ENCODE results near the gene MSMP. TPM values are rescaled to one million over a fixed set of nuclear protein-coding genes. Genes with fewer than 3 reads are reported as not detected.

Gene MSMP
- total RNA-seq, 1 experiment from 2014 or later, result 4.2 TPM

DNA sequence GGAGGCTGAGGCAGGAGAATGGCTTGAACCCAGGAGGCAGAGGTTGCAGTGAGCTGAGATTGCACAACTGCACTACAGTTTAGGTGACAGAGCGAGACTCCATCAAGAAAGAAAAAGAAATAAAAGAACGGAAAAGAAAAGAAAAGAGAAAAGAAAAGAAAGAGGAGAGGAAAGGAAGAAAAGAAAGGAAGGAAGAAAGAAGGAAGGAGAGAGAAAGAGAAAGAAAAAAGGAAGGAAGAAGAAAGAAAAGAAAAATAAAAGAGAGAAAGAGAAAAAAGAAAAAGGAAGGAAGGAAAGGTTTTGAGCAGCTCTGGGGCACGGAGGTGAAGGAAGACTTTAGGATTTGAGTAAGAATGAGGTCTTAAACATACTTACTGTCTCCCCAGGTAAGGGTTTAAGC, 40.5 kb downstream of the MSMP start:
- Histone ChIP-seq H3K9me2 (replicated peaks; ENCODE audit: insufficient read depth, low read length) (no peaks in the 10 kb centered on the region), H3K4me3 (ENCODE audit: low read length) (no peak overlapping the region), H2AFZ (ENCODE audit: low read length) (no peak overlapping the region), H3K27ac (ENCODE audit: low read length) (no peak overlapping the region), H3K4me1 (ENCODE audit: low read length) (no peaks in the 10 kb centered on the region), H3K4me2 (ENCODE audit: low read depth, low read length, poor library complexity, severe bottlenecking) (no peak overlapping the region), H3K36me3 (ENCODE audit: insufficient read depth, low read length) (peaks cover 35% of the 10 kb centered on the region), H3K9ac (ENCODE audit: low read length) (no peak overlapping the region), H3K27me3 (ENCODE audit: low read length) (no peaks in the 10 kb centered on the region), H4K20me1 (ENCODE audit: insufficient read depth, low read depth, low read length) (no peaks in the 10 kb centered on the region), H3K79me2 (ENCODE audit: low read length) (no peaks in the 10 kb centered on the region), H3K9me3 (ENCODE audit: low read length) (no peaks in the 10 kb centered on the region)
- no peak for DNase-seq

DNA sequence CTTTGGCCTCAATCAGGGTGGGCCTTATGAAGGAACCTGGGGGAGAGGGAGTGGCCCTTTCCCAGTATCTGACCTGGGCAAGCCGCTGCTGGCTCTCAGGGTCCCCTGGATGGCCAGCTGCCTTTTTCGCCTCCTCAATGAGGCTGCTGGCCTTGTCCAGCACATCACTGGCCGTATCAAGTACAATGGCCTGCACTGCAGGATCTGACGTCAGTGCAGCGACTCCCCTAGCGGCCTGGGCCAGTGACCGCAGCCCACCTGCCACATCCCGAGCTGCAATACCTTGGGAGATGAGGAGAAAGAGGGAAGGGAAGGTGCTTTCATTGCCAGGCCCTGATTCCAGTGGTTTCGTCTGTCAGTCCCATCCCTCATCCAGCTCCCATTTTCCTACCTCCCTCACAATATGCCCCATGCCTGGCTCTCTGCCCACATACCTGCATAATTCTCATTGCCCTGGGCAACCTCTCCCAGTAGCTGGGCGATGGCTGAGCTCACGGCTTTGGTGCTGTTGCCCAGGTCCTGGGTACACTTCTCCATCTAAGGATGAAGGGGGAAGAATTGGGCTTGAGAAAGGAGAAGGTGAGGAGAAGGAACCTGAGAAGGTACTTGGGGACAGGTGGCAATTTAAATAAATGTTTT, 41.2 kb downstream of the MSMP start:
- no peaks in the 10 kb centered on the region for H3K27me3 ChIP-seq (ENCODE audit: low read length)
- H3K27ac ChIP-seq (ENCODE audit: low read length), result no peak overlapping the region
- H4K20me1 ChIP-seq (ENCODE audit: insufficient read depth, low read depth, low read length), result no peaks in the 10 kb centered on the region
- no peak overlapping the region for H3K4me2 ChIP-seq (ENCODE audit: low read depth, low read length, poor library complexity, severe bottlenecking)
- H3K4me3 ChIP-seq (ENCODE audit: low read length), result no peak overlapping the region
- H2AFZ ChIP-seq (ENCODE audit: low read length), result no peak overlapping the region
- H3K36me3 ChIP-seq (ENCODE audit: insufficient read depth, low read length), result peaks cover 40% of the 10 kb centered on the region
- H3K9ac ChIP-seq (ENCODE audit: low read length), result no peak overlapping the region
- no peaks in the 10 kb centered on the region for H3K9me3 ChIP-seq (ENCODE audit: low read length)
- no peak for DNase-seq
- no peaks in the 10 kb centered on the region for H3K9me2 ChIP-seq (replicated peaks; ENCODE audit: insufficient read depth, low read length)
- H3K79me2 ChIP-seq (ENCODE audit: low read length), result no peaks in the 10 kb centered on the region
- no peaks in the 10 kb centered on the region for H3K4me1 ChIP-seq (ENCODE audit: low read length)

DNA sequence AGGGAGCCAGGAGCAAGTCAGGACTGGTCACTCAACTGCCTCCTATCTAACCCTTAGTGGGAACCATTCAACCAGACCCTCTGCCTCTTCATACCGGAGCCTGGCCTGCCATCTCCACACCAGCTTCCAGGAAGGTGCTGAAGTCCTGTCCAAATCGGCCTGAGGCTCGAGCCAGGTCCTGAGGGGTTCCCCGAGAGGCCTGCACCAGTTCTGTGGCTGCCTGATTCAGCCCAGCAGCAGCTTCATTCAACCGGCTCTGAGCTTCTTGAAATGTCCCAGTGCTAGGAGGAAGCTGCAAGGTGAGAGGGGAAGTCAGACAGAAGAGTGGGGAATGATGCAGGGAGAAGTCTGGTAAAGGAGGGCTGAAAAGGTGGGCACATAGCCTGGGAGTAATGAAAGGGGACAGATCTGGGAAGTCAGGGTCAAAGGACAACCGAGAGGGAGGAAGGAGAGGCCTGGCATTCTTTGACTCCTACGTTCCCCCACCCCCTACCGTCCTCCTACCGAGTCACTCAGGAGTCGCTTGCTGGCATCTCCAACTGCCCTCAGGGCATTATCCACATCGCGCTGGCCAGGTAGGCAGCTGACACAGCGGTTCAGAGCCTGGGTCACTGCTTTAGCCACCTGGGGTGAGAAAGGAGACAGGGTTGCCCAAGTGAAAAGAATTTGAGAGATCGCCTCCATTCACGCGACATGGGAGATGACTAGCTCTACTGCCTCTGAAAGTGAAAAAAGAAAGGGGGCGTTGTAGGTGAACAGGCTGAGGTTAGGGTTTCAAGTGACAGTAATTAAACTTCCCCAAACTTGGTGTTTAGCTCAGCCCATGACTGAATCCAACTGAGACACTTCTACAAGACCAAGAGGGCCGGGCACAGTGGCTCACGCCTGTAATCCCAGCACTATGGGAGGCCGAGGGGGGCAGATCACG, 42.3 kb downstream of the MSMP start:
- H3K36me3 ChIP-seq (ENCODE audit: insufficient read depth, low read length), result peaks cover 47% of the 10 kb centered on the region
- no peaks in the 10 kb centered on the region for H4K20me1 ChIP-seq (ENCODE audit: insufficient read depth, low read depth, low read length)
- no peak for DNase-seq
- no peaks in the 10 kb centered on the region for H3K79me2 ChIP-seq (ENCODE audit: low read length)
- H3K4me1 ChIP-seq (ENCODE audit: low read length), result no peaks in the 10 kb centered on the region
- no peaks in the 10 kb centered on the region for H3K9me3 ChIP-seq (ENCODE audit: low read length)
- no peak overlapping the region for H2AFZ ChIP-seq (ENCODE audit: low read length)
- no peak overlapping the region for H3K4me2 ChIP-seq (ENCODE audit: low read depth, low read length, poor library complexity, severe bottlenecking)
- no peaks in the 10 kb centered on the region for H3K27me3 ChIP-seq (ENCODE audit: low read length)
- no peak overlapping the region for H3K9ac ChIP-seq (ENCODE audit: low read length)
- no peak overlapping the region for H3K27ac ChIP-seq (ENCODE audit: low read length)
- no peak overlapping the region for H3K4me3 ChIP-seq (ENCODE audit: low read length)
- H3K9me2 ChIP-seq (replicated peaks; ENCODE audit: insufficient read depth, low read length), result no peaks in the 10 kb centered on the region

DNA sequence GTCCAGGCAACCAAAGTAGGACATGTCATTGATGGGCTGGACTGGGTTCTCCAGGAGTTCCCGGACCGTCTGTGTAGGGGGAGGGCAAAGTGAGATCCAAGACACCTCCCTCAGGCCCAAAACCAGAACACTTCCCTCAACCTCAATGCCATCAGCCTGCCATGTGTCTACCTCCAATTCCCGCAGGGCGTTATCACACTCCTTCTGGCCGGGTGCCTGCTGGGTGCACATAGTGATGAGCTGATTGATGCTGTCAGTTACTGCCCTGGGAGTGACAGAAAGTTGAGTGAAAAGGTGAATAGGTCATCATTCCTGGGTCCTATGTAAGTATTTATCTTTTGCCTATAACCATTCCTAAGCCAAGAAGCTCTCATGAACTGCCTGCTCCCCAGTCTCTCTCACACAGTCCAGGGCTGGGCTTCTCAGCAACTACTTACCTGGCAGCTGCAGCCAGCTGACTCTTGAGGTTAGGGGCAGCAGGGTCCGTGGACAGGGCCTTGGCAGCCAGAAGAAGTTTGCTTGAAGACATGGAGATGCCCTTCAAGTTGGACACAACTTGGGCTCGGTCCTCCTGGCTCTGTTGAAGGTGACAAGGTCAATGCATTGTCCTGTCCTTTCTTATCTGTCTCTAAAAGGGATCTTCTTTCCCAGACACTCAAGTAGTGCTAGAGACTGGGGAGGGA, 43.1 kb downstream of the MSMP start:
- H3K4me3 ChIP-seq (ENCODE audit: low read length), result no peak overlapping the region
- no peak overlapping the region for H3K27ac ChIP-seq (ENCODE audit: low read length)
- H4K20me1 ChIP-seq (ENCODE audit: insufficient read depth, low read depth, low read length), result no peaks in the 10 kb centered on the region
- DNase-seq, result no peak
- no peaks in the 10 kb centered on the region for H3K27me3 ChIP-seq (ENCODE audit: low read length)
- no peaks in the 10 kb centered on the region for H3K9me2 ChIP-seq (replicated peaks; ENCODE audit: insufficient read depth, low read length)
- no peak overlapping the region for H2AFZ ChIP-seq (ENCODE audit: low read length)
- no peak overlapping the region for H3K9ac ChIP-seq (ENCODE audit: low read length)
- H3K4me2 ChIP-seq (ENCODE audit: low read depth, low read length, poor library complexity, severe bottlenecking), result no peak overlapping the region
- peaks cover 45% of the 10 kb centered on the region for H3K36me3 ChIP-seq (ENCODE audit: insufficient read depth, low read length)
- H3K4me1 ChIP-seq (ENCODE audit: low read length), result no peaks in the 10 kb centered on the region
- H3K79me2 ChIP-seq (ENCODE audit: low read length), result no peaks in the 10 kb centered on the region
- H3K9me3 ChIP-seq (ENCODE audit: low read length), result no peaks in the 10 kb centered on the region

DNA sequence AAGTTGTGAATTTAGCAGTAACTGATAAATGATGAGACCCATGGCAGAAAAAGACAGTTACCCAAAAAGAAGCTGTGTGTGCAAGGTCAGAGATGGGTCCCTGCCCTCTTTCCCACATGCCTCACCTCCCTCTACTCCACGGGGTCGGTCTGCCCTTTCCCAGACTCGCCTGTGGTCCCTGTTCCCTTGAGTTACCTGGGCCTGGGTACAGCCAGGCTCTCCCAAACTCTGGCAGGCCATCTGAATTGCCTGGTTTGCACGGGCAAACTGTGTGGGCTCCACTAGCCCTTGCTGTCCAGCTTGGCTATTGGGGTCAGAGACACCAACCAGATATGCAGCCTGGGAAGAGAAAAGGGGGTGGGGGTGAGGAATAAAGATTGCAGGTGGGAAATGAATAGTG, 45.9 kb downstream of the MSMP start:
- Histone ChIP-seq H3K79me2 (ENCODE audit: low read length) (no peaks in the 10 kb centered on the region), H3K36me3 (ENCODE audit: insufficient read depth, low read length) (peaks cover 46% of the 10 kb centered on the region), H2AFZ (ENCODE audit: low read length) (no peak overlapping the region), H4K20me1 (ENCODE audit: insufficient read depth, low read depth, low read length) (no peaks in the 10 kb centered on the region), H3K4me3 (ENCODE audit: low read length) (no peak overlapping the region), H3K27ac (ENCODE audit: low read length) (no peak overlapping the region), H3K9me2 (replicated peaks; ENCODE audit: insufficient read depth, low read length) (no peaks in the 10 kb centered on the region), H3K9me3 (ENCODE audit: low read length) (no peaks in the 10 kb centered on the region), H3K27me3 (ENCODE audit: low read length) (no peaks in the 10 kb centered on the region), H3K4me2 (ENCODE audit: low read depth, low read length, poor library complexity, severe bottlenecking) (no peak overlapping the region), H3K9ac (ENCODE audit: low read length) (no peak overlapping the region), H3K4me1 (ENCODE audit: low read length) (no peaks in the 10 kb centered on the region)
- no peak for DNase-seq

DNA sequence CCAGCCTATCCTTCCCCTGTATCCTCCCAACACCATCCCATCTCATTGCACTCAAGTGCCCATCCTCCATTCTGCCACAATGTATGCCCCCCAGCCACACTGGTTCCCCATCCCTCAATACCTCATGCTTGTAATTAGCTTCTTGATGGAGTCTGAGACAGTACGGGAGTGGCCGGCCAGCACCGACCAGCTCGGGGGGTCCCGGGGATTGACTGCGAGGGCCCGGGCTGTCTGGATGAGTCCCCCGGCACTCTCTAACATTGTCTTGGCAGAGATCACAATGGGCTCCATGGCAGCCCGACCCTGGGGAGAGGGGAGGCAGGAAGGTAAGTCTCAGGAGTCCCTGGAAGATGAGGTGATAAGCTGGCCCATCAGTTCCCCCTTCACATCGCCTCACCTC, 47.1 kb downstream of the MSMP start:
- no peak overlapping the region for H3K4me2 ChIP-seq (ENCODE audit: low read depth, low read length, poor library complexity, severe bottlenecking)
- no peak for DNase-seq
- H3K9me2 ChIP-seq (replicated peaks; ENCODE audit: insufficient read depth, low read length), result no peaks in the 10 kb centered on the region
- peaks cover 44% of the 10 kb centered on the region for H3K36me3 ChIP-seq (ENCODE audit: insufficient read depth, low read length)
- H4K20me1 ChIP-seq (ENCODE audit: insufficient read depth, low read depth, low read length), result no peaks in the 10 kb centered on the region
- H3K27me3 ChIP-seq (ENCODE audit: low read length), result no peaks in the 10 kb centered on the region
- H3K9me3 ChIP-seq (ENCODE audit: low read length), result no peaks in the 10 kb centered on the region
- no peak overlapping the region for H3K27ac ChIP-seq (ENCODE audit: low read length)
- H2AFZ ChIP-seq (ENCODE audit: low read length), result no peak overlapping the region
- H3K9ac ChIP-seq (ENCODE audit: low read length), result no peak overlapping the region
- no peaks in the 10 kb centered on the region for H3K79me2 ChIP-seq (ENCODE audit: low read length)
- no peak overlapping the region for H3K4me3 ChIP-seq (ENCODE audit: low read length)
- no peaks in the 10 kb centered on the region for H3K4me1 ChIP-seq (ENCODE audit: low read length)

DNA sequence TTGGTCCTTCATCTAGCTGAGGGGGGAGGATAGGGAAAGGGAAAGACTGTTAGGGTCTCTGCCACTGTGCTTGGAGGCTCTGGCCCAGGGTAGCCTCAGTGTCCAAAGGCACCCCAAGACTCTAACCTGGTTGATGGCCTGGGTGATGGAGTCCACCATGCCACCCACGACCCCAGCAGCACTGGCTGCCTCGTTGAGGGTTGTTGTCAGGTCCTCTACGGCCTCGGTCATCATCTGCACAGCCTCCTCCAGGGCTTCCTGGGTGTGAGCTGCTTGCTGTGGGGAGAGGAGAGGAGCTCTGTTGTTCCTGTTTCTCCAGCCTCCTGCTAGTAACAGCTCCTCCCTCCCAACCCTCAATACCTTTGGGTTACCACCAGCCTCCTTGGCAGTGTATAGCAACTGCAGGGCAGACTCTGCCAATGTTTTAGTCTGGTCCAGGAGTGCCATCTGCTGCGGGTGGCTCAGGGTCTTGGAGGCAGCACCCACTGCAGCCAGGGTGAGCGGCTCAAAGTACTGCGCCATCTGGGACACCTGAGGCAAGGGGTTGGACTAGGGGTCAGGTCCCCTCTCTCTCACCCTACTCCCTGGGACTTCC, 48.1 kb downstream of the MSMP start:
- Histone ChIP-seq H3K9me2 (replicated peaks; ENCODE audit: insufficient read depth, low read length) (no peaks in the 10 kb centered on the region), H4K20me1 (ENCODE audit: insufficient read depth, low read depth, low read length) (no peaks in the 10 kb centered on the region), H3K9ac (ENCODE audit: low read length) (no peak overlapping the region), H3K27me3 (ENCODE audit: low read length) (no peaks in the 10 kb centered on the region), H3K9me3 (ENCODE audit: low read length) (no peaks in the 10 kb centered on the region), H3K4me3 (ENCODE audit: low read length) (no peak overlapping the region), H3K4me2 (ENCODE audit: low read depth, low read length, poor library complexity, severe bottlenecking) (no peak overlapping the region), H3K36me3 (ENCODE audit: insufficient read depth, low read length) (peaks cover 49% of the 10 kb centered on the region), H3K4me1 (ENCODE audit: low read length) (no peaks in the 10 kb centered on the region), H3K79me2 (ENCODE audit: low read length) (no peaks in the 10 kb centered on the region), H2AFZ (ENCODE audit: low read length) (no peak overlapping the region), H3K27ac (ENCODE audit: low read length) (no peak overlapping the region)
- no peak for DNase-seq

DNA sequence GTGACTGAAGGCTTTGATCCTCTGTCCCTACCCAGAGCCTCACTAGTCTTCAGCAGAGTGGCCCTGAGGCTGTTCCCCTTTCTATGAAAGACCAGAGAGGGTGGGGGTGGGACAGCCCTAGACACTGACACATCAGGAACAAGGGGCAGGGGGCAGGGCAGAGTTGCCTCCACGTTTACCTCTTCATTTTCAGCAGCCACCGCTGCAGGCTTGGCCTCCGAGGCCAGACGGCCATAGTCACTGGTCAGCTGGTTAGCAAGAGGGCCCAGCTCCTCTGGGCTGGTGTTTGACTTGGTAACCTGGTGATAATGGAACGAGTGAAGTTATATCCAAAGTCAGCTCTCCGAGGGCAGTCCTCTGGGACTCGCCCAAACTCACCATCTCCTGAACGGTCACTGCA, 48.7 kb downstream of the MSMP start:
- no peak for DNase-seq
- no peaks in the 10 kb centered on the region for H4K20me1 ChIP-seq (ENCODE audit: insufficient read depth, low read depth, low read length)
- H3K4me3 ChIP-seq (ENCODE audit: low read length), result no peak overlapping the region
- H3K79me2 ChIP-seq (ENCODE audit: low read length), result no peaks in the 10 kb centered on the region
- H3K36me3 ChIP-seq (ENCODE audit: insufficient read depth, low read length), result peaks cover 55% of the 10 kb centered on the region
- no peak overlapping the region for H3K27ac ChIP-seq (ENCODE audit: low read length)
- H3K4me1 ChIP-seq (ENCODE audit: low read length), result no peaks in the 10 kb centered on the region
- no peaks in the 10 kb centered on the region for H3K9me3 ChIP-seq (ENCODE audit: low read length)
- H2AFZ ChIP-seq (ENCODE audit: low read length), result no peak overlapping the region
- no peak overlapping the region for H3K9ac ChIP-seq (ENCODE audit: low read length)
- H3K27me3 ChIP-seq (ENCODE audit: low read length), result no peaks in the 10 kb centered on the region
- H3K4me2 ChIP-seq (ENCODE audit: low read depth, low read length, poor library complexity, severe bottlenecking), result no peak overlapping the region
- no peaks in the 10 kb centered on the region for H3K9me2 ChIP-seq (replicated peaks; ENCODE audit: insufficient read depth, low read length)
